A549 (cell line): Measurements from ENCODE around the gene FMO3. TPM values are rescaled to one million over a fixed set of nuclear protein-coding genes. Genes with fewer than 3 reads are reported as not detected.

Source experiments
- ATAC-seq, 2 experiments: fragments of 200-7000 bp in 1 of 2; fragments of >200 bp in 1 of 2; cut with Nextera tagmentation in 1 of 2; cut with Tn5 transposase in 1 of 2; 3 replicates each; pipeline versions ENCODE4 v1.8.0 to v1.9.1; 2018 to 2020; ENCODE audit warnings: mild to moderate bottlenecking in 1 of 2, moderate library complexity in 1 of 2
- CTCF ChIA-PET: fragments of 300-600 bp; sonication (Branson Sonifier 250); formaldehyde crosslinking; extraction: SDS; loops from one replicate; lab custom pipeline; 2021; ENCODE audit warnings: antibody characterized with exemption, inconsistent platforms; lab: Yijun Ruan, JAX
- POLR2A ChIA-PET: fragments of 350-600 bp; formaldehyde crosslinking; extraction: SDS; loops from one replicate; lab custom pipeline; 2021; ENCODE audit warnings: antibody characterized with exemption, inconsistent platforms; lab: Yijun Ruan, JAX
- DNase-seq, 2 experiments: peaks; one replicate each; pipeline versions ENCODE4 v3.0.0 to v3.0.0-alpha.2; 2011 to 2016; ENCODE audit warnings: low read depth in 1 of 2, low spot score in 1 of 2
- FAIRE-seq: peaks from 2 replicates; lab custom pipeline; 2011; peaks lifted over from hg19 to GRCh38; lab: Jason Lieb, UNC
- H3K27ac ChIP-seq, 2 experiments: fragments of >200 bp; sonication (Bioruptor Twin); formaldehyde crosslinking; 3 replicates each; pipeline ENCODE4 v1.5.1; 2016 to 2017
- H3K4me1 ChIP-seq: fragments of >200 bp; sonication (Bioruptor Twin); formaldehyde crosslinking; 3 replicates; pipeline ENCODE4 v1.6.1; 2016
- H3K4me2 ChIP-seq: fragments of >200 bp; sonication (Bioruptor Twin); formaldehyde crosslinking; 3 replicates; pipeline ENCODE4 v1.6.1; 2016
- H3K4me3 ChIP-seq: fragments of >200 bp; sonication (Bioruptor Twin); formaldehyde crosslinking; 3 replicates; pipeline ENCODE4 v1.5.1; 2016
- H3K9me3 ChIP-seq: fragments of >200 bp; sonication (Bioruptor Twin); formaldehyde crosslinking; 3 replicates; pipeline ENCODE4 v1.6.1; 2016
- FOSB ChIP-seq: fragments of 250-450 bp; sonication (Bioruptor Pico); IDR thresholded peaks from 2 replicates; pipeline ENCODE4 v1.5.0; 2020; ENCODE audit warnings: mild to moderate bottlenecking, moderate library complexity
- GATA3 ChIP-seq: IDR thresholded peaks from 2 replicates; pipeline ENCODE4 v1.6.1; 2012; ENCODE audit warnings: borderline replicate concordance
- HDAC2 ChIP-seq: fragments of 200-600 bp; sonication (generic); IDR thresholded peaks from 2 replicates; pipeline ENCODE4 v1.6.1; 2016
- HEYL ChIP-seq: fragments of 250-450 bp; sonication (Bioruptor Pico); IDR thresholded peaks from 2 replicates; pipeline ENCODE4 v1.8.0; 2021; ENCODE audit warnings: mild to moderate bottlenecking, moderate library complexity
- HOXB13 ChIP-seq: fragments of 250-450 bp; sonication (Bioruptor Pico); IDR thresholded peaks from 2 replicates; pipeline ENCODE4 v1.5.0; 2020; ENCODE audit warnings: low read depth, mild to moderate bottlenecking, moderate library complexity
- JUN ChIP-seq, 2 experiments: fragments of >200 bp; sonication (Bioruptor Twin); formaldehyde crosslinking; IDR thresholded peaks; 2 replicates in 1 of 2; 3 replicates in 1 of 2; pipeline ENCODE4 v1.6.1; 2016 to 2017
- NR3C1 ChIP-seq: fragments of >200 bp; sonication (Bioruptor Twin); formaldehyde crosslinking; IDR thresholded peaks from 3 replicates; pipeline ENCODE4 v1.6.1; 2017
- POLR2AphosphoS2 ChIP-seq: conservative IDR thresholded peaks from 2 replicates; pipeline ENCODE4 v1.6.1; 2012; ENCODE audit warnings: low read length, improper control_type of control experiment, inconsistent platforms
- RARB ChIP-seq: fragments of 250-450 bp; sonication (Bioruptor Pico); IDR thresholded peaks from 2 replicates; pipeline ENCODE4 v1.8.0; 2021; ENCODE audit warnings: mild to moderate bottlenecking, moderate library complexity
- RCOR1 ChIP-seq: fragments of 150-350 bp; IDR thresholded peaks from 2 replicates; pipeline ENCODE4 v1.6.1; 2014; ENCODE audit warnings: antibody characterized with exemption, low read length, low read depth
- TFCP2L1 ChIP-seq: fragments of 250-450 bp; sonication (Bioruptor Pico); IDR thresholded peaks from 2 replicates; pipeline ENCODE4 v1.5.0; 2021; ENCODE audit warnings: mild to moderate bottlenecking
- ZC3H11A ChIP-seq: fragments of 450-650 bp; IDR thresholded peaks from 2 replicates; pipeline ENCODE4 v1.6.1; 2014; ENCODE audit warnings: antibody characterized with exemption, mild to moderate bottlenecking
- WGBS: methylation state at CpG from one replicate; pipeline ENCODE4 v1.1.6; 2017; ENCODE audit errors: missing lambda C conversion rate; 5-methylcytosine and 5-hydroxymethylcytosine counted together
- polyA plus RNA-seq, 4 experiments: library from polyadenylated mRNA; depleted of rRNA in 3 of 4; stranded (reverse); fragments of >200 nt; fragmentation: RNase III in 1 of 4; extraction: RNeasy Plus Mini Kit Qiagen cat#74134 plus additional on column Dnase treatment in 1 of 4; gene quantifications; 2 replicates in 3 of 4; 3 replicates in 1 of 4; pipeline ENCODE4 v1.2.3, GENCODE V29; 2011 to 2017
- TF ChIP-seq, protein P1 (sequence below): fragments of 200-600 bp; sonication (generic); IDR thresholded peaks from 2 replicates; pipeline ENCODE4 v1.6.1; 2016; ENCODE audit warnings: antibody characterized with exemption, mild to moderate bottlenecking, moderate library complexity
- TF ChIP-seq, protein P2 (sequence below): fragments of 250-450 bp; sonication (Bioruptor Pico); IDR thresholded peaks from 2 replicates; pipeline ENCODE4 v1.5.0; 2020; ENCODE audit warnings: low read depth, mild to moderate bottlenecking, moderate library complexity
- TF ChIP-seq, protein P3 (sequence below): fragments of >200 bp; sonication (Bioruptor Twin); formaldehyde crosslinking; IDR thresholded peaks from 3 replicates; pipeline ENCODE4 v1.5.1; 2016
- TF ChIP-seq, protein P4 (sequence below): fragments of >200 bp; sonication (Bioruptor Twin); formaldehyde crosslinking; IDR thresholded peaks from 3 replicates; pipeline ENCODE4 v1.6.1; 2016
- TF ChIP-seq, protein P5 (sequence below): IDR thresholded peaks from 2 replicates; pipeline ENCODE4 v1.6.1; 2012

Gene FMO3
- polyA plus RNA-seq, 2 of the 4 experiments (the other 2 are of a cell fraction) = not detected

DNA sequence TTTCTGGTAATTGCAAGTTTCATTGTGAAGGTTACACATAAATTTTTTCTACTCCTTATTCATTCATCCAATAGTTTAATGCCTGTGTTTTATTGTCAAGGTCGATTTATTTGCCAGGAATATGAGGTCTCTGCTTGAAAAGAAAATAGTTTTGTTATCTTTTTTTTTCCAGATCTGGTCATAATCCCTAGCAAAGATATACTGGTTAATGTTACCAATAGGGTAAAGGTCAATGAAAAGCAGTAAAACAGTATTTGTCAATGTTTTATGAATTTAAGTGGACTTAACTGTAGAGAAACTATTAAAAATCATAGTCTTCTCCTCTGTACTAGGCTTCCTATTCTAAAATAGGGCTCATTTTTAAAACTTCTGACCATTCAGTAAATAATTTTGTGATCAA, 8.1 kb upstream of the FMO3 start:
- H3K4me1 ChIP-seq = no peaks in the 10 kb centered on the region
- no peak overlapping the region for H3K4me3 ChIP-seq
- no peak overlapping the region for H3K4me2 ChIP-seq
- TF ChIP-seq POLR2AphosphoS2 (no peak), RARB (CRISPR knock-in tag) (no peak), GATA3 (no peak)
- FAIRE-seq (no peak), ATAC-seq (no peak), DNase-seq (no peak)
- POLR2A ChIA-PET = no interaction called here
- 0% methylated on average over 1 of the region's 1 CpG for WGBS
- no peak overlapping the region for H3K27ac ChIP-seq
- H3K9me3 ChIP-seq = no peaks in the 10 kb centered on the region
- CTCF ChIA-PET = no interaction called here

DNA sequence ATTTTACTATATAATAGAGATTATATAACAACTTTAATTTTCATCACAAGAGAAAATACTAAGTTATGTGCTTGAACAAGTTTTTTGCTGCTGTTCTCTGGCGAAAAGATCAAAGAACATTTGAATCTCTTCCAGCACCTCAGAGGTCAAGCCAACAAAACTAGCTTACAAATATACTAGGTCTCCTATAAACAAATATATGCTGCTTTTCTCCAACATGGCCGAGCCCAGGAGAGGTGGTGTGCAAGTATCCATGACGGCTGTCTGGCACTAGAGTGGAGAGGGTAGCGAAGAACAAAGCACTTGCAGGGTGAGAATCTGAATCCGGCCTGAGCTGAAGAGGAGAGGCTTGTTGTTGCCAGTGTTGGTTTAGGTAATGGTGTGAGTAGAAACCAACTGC, 7.5 kb upstream of the FMO3 start:
- ATAC-seq (no peak), FAIRE-seq (no peak), DNase-seq (no peak)
- Histone ChIP-seq H3K9me3 (no peaks in the 10 kb centered on the region), H3K4me3 (no peak overlapping the region), H3K27ac (no peak overlapping the region), H3K4me1 (no peaks in the 10 kb centered on the region), H3K4me2 (no peak overlapping the region)
- ChIA-PET CTCF (no interaction called here), POLR2A (no interaction called here)
- TF ChIP-seq, protein P1, sequence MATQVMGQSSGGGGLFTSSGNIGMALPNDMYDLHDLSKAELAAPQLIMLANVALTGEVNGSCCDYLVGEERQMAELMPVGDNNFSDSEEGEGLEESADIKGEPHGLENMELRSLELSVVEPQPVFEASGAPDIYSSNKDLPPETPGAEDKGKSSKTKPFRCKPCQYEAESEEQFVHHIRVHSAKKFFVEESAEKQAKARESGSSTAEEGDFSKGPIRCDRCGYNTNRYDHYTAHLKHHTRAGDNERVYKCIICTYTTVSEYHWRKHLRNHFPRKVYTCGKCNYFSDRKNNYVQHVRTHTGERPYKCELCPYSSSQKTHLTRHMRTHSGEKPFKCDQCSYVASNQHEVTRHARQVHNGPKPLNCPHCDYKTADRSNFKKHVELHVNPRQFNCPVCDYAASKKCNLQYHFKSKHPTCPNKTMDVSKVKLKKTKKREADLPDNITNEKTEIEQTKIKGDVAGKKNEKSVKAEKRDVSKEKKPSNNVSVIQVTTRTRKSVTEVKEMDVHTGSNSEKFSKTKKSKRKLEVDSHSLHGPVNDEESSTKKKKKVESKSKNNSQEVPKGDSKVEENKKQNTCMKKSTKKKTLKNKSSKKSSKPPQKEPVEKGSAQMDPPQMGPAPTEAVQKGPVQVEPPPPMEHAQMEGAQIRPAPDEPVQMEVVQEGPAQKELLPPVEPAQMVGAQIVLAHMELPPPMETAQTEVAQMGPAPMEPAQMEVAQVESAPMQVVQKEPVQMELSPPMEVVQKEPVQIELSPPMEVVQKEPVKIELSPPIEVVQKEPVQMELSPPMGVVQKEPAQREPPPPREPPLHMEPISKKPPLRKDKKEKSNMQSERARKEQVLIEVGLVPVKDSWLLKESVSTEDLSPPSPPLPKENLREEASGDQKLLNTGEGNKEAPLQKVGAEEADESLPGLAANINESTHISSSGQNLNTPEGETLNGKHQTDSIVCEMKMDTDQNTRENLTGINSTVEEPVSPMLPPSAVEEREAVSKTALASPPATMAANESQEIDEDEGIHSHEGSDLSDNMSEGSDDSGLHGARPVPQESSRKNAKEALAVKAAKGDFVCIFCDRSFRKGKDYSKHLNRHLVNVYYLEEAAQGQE = no peak
- TF ChIP-seq, protein P2, sequence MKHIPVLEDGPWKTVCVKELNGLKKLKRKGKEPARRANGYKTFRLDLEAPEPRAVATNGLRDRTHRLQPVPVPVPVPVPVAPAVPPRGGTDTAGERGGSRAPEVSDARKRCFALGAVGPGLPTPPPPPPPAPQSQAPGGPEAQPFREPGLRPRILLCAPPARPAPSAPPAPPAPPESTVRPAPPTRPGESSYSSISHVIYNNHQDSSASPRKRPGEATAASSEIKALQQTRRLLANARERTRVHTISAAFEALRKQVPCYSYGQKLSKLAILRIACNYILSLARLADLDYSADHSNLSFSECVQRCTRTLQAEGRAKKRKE (CRISPR knock-in tag) = no peak
- TF ChIP-seq RCOR1 = no peak
- whole genome bisulfite sequencing = 17% methylated on average over 5 of the region's 5 CpGs

DNA sequence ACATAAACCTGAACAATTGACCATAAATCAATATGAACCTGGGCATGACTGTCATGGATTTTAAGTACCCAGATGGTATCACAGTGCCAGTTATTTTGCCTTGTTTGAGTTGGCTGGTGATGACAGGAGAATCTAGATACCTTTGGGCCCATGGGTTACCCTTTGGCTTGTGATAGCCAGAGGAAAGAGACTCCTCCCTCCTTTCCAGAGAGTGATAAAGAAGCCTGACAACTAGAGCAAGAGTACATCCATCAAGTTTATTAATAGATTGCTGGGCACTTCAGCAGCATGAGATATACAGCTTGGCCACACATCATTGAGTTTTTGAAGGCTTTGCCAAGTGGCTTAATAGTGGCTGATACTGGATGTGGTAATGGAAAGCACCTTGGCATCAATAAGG, 6.6 kb upstream of the FMO3 start:
- Histone ChIP-seq H3K4me3 (no peak overlapping the region), H3K4me1 (no peaks in the 10 kb centered on the region), H3K4me2 (no peak overlapping the region), H3K27ac (no peak overlapping the region), H3K9me3 (no peaks in the 10 kb centered on the region)
- no peak for DNase-seq
- no peak for ATAC-seq
- CTCF ChIA-PET = no interaction called here
- TF ChIP-seq HDAC2 (no peak), NR3C1 (no peak), RARB (CRISPR knock-in tag) (no peak), ZC3H11A (no peak), FOSB (CRISPR knock-in tag) (no peak), HOXB13 (CRISPR knock-in tag) (no peak), HEYL (CRISPR knock-in tag) (no peak), GATA3 (no peak)
- TF ChIP-seq, protein P3, sequence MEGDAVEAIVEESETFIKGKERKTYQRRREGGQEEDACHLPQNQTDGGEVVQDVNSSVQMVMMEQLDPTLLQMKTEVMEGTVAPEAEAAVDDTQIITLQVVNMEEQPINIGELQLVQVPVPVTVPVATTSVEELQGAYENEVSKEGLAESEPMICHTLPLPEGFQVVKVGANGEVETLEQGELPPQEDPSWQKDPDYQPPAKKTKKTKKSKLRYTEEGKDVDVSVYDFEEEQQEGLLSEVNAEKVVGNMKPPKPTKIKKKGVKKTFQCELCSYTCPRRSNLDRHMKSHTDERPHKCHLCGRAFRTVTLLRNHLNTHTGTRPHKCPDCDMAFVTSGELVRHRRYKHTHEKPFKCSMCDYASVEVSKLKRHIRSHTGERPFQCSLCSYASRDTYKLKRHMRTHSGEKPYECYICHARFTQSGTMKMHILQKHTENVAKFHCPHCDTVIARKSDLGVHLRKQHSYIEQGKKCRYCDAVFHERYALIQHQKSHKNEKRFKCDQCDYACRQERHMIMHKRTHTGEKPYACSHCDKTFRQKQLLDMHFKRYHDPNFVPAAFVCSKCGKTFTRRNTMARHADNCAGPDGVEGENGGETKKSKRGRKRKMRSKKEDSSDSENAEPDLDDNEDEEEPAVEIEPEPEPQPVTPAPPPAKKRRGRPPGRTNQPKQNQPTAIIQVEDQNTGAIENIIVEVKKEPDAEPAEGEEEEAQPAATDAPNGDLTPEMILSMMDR = no peak
- POLR2A ChIA-PET = no interaction called here
- FAIRE-seq = no peak

DNA sequence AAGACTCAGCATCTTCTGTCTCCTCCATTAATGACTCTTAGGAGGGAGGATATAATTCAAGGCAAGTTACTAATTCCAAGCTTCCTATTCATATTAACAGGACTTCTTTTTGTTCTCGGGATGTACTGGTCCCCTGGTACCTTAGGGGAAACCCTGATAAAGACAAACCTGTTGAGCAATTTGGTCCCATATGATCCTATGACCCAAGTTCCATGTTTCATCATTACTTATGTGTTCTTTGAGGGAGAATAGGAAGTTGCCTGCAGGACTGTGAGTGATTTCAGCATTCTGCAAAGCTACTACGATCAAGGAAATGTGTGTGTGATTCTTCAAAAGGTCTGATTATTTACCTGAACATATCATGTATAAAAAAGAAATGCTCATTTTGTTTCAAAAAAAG, 5.8 kb upstream of the FMO3 start:
- H3K27ac ChIP-seq = no peak overlapping the region
- DNase-seq (no peak), ATAC-seq (no peak), FAIRE-seq (no peak)
- ChIA-PET POLR2A (interaction anchor here (0.6 kb wide), 1 partner anchor 9 kb away, joined by 3 read pairs; no protein-coding TSS in a partner anchor), CTCF (interaction anchor here (1.6 kb wide), 1 partner anchor 142 kb away, joined by 4 read pairs; no protein-coding TSS in a partner anchor)
- no peak overlapping the region for H3K4me3 ChIP-seq
- no peak overlapping the region for H3K4me2 ChIP-seq
- WGBS = 3% methylated on average over 2 of the region's 2 CpGs
- no peaks in the 10 kb centered on the region for H3K4me1 ChIP-seq
- H3K9me3 ChIP-seq = no peaks in the 10 kb centered on the region
- TF ChIP-seq NR3C1 (no peak), JUN (IDR thresholded peaks at IDR 0.05) (no peak), TFCP2L1 (no peak)
- TF ChIP-seq, protein P4, sequence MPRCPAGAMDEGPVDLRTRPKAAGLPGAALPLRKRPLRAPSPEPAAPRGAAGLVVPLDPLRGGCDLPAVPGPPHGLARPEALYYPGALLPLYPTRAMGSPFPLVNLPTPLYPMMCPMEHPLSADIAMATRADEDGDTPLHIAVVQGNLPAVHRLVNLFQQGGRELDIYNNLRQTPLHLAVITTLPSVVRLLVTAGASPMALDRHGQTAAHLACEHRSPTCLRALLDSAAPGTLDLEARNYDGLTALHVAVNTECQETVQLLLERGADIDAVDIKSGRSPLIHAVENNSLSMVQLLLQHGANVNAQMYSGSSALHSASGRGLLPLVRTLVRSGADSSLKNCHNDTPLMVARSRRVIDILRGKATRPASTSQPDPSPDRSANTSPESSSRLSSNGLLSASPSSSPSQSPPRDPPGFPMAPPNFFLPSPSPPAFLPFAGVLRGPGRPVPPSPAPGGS = no peak
- TF ChIP-seq, protein P5, sequence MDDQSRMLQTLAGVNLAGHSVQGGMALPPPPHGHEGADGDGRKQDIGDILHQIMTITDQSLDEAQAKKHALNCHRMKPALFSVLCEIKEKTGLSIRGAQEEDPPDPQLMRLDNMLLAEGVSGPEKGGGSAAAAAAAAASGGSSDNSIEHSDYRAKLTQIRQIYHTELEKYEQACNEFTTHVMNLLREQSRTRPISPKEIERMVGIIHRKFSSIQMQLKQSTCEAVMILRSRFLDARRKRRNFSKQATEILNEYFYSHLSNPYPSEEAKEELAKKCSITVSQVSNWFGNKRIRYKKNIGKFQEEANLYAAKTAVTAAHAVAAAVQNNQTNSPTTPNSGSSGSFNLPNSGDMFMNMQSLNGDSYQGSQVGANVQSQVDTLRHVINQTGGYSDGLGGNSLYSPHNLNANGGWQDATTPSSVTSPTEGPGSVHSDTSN = no peak
